ENCODE results near the gene C1QTNF12. TPM values are rescaled to one million over a fixed set of nuclear protein-coding genes. Genes with fewer than 3 reads are reported as not detected.

C1QTNF12 gene
- total RNA-seq, 2 experiments from 2014 or later: 3.4 to 4.8 TPM

- H3K4me1 Mint-ChIP-seq (ENCODE audit: low read depth): peaks cover 13% of the 10 kb centered on the region
- Histone ChIP-seq H3K9me3 (ENCODE audit: control insufficient read depth in 1 of 2, insufficient read depth in 1 of 2, low read length in 2 of 2) (no peaks in the 10 kb centered on the region), H3K4me1 (ENCODE audit: insufficient read depth, low read length) (peaks cover 18% of the 10 kb centered on the region), H3K27ac (ENCODE audit: low read depth in 1 of 2, low read length in 2 of 2) (no peak overlapping the region), H3K4me3 (ENCODE audit: low read length) (no peak overlapping the region), H3K36me3 (ENCODE audit: insufficient read depth, low read length) (peaks cover 69% of the 10 kb centered on the region), H3K27me3 (ENCODE audit: control insufficient read depth in 1 of 2, insufficient read depth in 2 of 2, low read length in 2 of 2) (no peaks in the 10 kb centered on the region)
- no peak for DNase-seq
- intact Hi-C loops (cut with DNase I, micrococcal nuclease): no loop called here
- ChIA-PET POLR2A (no interaction called here), CTCF (no interaction called here)
- H3K27me3 Mint-ChIP-seq: no peaks in the 10 kb centered on the region
- no peak overlapping the region for H3K4me3 Mint-ChIP-seq
- H3K36me3 Mint-ChIP-seq (ENCODE audit: low read depth): peaks cover 57% of the 10 kb centered on the region
- TF ChIP-seq CTCF (IDR thresholded peaks at IDR 0.05): no peak
- H3K27ac Mint-ChIP-seq: no peak overlapping the region
- H3K9me3 Mint-ChIP-seq: no peaks in the 10 kb centered on the region
- no peak for ATAC-seq (ENCODE audit: poor library complexity)
Measured at GRCh38 chr1:1259119-1259488, 12.6 kb upstream of the C1QTNF12 start.

GRCh38 chr1:1256956-1257871 is 10.7 kb upstream of the C1QTNF12 start:
- ChIA-PET CTCF (no interaction called here), POLR2A (no interaction called here)
- no peak overlapping the region for H3K27ac ChIP-seq (ENCODE audit: low read depth in 1 of 2, low read length in 2 of 2)

GRCh38 chr1:1255611-1256010 is 9.1 kb upstream of the C1QTNF12 start:
- Mint-ChIP-seq H3K4me3 (no peak overlapping the region), H3K27ac (no peak overlapping the region), H3K9me3 (no peaks in the 10 kb centered on the region), H3K27me3 (no peaks in the 10 kb centered on the region), H3K4me1 (ENCODE audit: low read depth) (peaks cover 6% of the 10 kb centered on the region), H3K36me3 (ENCODE audit: low read depth) (peaks cover 49% of the 10 kb centered on the region)
- DNase-seq (no peak), ATAC-seq (ENCODE audit: poor library complexity) (no peak)
- intact Hi-C loops (cut with DNase I, micrococcal nuclease): no loop called here
- Histone ChIP-seq H3K36me3 (ENCODE audit: insufficient read depth, low read length) (peaks cover 52% of the 10 kb centered on the region), H3K27me3 (ENCODE audit: control insufficient read depth in 1 of 2, insufficient read depth in 2 of 2, low read length in 2 of 2) (no peaks in the 10 kb centered on the region), H3K4me1 (ENCODE audit: insufficient read depth, low read length) (peaks cover 17% of the 10 kb centered on the region), H3K27ac (ENCODE audit: low read depth in 1 of 2, low read length in 2 of 2) (no peak overlapping the region), H3K4me3 (ENCODE audit: low read length) (no peak overlapping the region), H3K9me3 (ENCODE audit: control insufficient read depth in 1 of 2, insufficient read depth in 1 of 2, low read length in 2 of 2) (no peaks in the 10 kb centered on the region)
- ChIA-PET POLR2A (interaction anchor here (1.3 kb wide), 1 partner anchor 18 kb away, joined by 3 read pairs; the partner anchor contains the start of gene UBE2J2), CTCF (no interaction called here)
- no peak for TF ChIP-seq CTCF (IDR thresholded peaks at IDR 0.05)

More at GRCh38 chr1:1256956-1257871, 10.7 kb upstream of the C1QTNF12 start:
- H3K27ac Mint-ChIP-seq: no peak overlapping the region
- H3K9me3 ChIP-seq (ENCODE audit: control insufficient read depth in 1 of 2, insufficient read depth in 1 of 2, low read length in 2 of 2): no peaks in the 10 kb centered on the region
- no peak overlapping the region for H3K4me3 ChIP-seq (ENCODE audit: low read length)
- H3K36me3 ChIP-seq (ENCODE audit: insufficient read depth, low read length): peaks cover 62% of the 10 kb centered on the region
- no peaks in the 10 kb centered on the region for H3K9me3 Mint-ChIP-seq
- no peak for TF ChIP-seq CTCF (IDR thresholded peaks at IDR 0.05)
- peaks cover 18% of the 10 kb centered on the region for H3K4me1 ChIP-seq (ENCODE audit: insufficient read depth, low read length)
- H3K4me1 Mint-ChIP-seq (ENCODE audit: low read depth): peaks cover 13% of the 10 kb centered on the region
- no peaks in the 10 kb centered on the region for H3K27me3 ChIP-seq (ENCODE audit: control insufficient read depth in 1 of 2, insufficient read depth in 2 of 2, low read length in 2 of 2)
- intact Hi-C loops (cut with DNase I, micrococcal nuclease): no loop called here
- ATAC-seq (ENCODE audit: poor library complexity) (no peak), DNase-seq (peak in 1 of 14 experiments; percentile 27)
- H3K36me3 Mint-ChIP-seq (ENCODE audit: low read depth): peaks cover 56% of the 10 kb centered on the region
- H3K27me3 Mint-ChIP-seq: no peaks in the 10 kb centered on the region
- no peak overlapping the region for H3K4me3 Mint-ChIP-seq

All from CD4-positive, alpha-beta T cell (primary cell).